Measurements from ENCODE around the gene CDH16. TPM values are rescaled to one million over a fixed set of nuclear protein-coding genes. Genes with fewer than 3 reads are reported as not detected.

The CDH16 gene
- total and polyA plus RNA-seq, 2 of the 13 experiments (the other 11 are each of a cell fraction or from before 2014, with no cell fraction given): 2.7 to 3.9 TPM

DNA sequence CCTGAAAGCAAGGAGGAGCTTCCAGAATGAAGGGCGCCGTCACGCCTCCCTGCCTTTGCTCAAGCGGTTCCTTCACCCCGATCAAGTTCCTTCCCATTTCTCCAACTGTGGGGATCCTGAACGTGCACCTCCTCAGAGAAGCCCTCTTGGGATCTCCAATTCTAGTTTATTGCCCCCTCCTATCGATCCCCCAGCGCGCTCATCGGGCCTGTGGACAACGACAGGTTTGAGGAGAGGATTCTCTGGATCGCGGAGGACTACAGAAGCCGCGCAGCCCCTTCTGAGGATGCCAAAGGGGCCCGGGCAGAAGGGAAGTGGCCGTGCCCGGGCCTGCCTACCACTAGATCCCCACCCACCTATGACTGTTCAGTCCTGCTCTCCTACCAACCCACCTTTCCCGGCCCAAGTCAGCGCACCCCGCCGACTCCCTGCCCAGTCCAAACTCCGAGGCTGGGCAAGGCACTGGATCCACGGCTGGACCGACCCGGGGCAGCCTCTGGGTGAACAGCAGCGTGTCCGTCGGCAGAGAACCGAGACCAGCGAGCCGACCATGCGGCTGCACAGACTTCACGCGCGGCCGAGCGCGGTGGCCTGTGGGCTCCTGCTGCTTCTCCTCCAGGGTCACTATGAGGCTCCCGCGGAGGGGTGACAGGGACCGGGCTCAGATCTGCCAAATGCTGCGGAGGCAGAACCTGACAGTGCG, 29.6 kb upstream of the CDH16 start (continued):
- TF ChIP-seq, protein P1, sequence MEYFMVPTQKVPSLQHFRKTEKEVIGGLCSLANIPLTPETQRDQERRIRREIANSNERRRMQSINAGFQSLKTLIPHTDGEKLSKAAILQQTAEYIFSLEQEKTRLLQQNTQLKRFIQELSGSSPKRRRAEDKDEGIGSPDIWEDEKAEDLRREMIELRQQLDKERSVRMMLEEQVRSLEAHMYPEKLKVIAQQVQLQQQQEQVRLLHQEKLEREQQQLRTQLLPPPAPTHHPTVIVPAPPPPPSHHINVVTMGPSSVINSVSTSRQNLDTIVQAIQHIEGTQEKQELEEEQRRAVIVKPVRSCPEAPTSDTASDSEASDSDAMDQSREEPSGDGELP (IDR thresholded peaks at IDR 0.05; ENCODE audit: borderline replicate concordance, low read depth): no peak
- no peak for TF ChIP-seq SRY (CRISPR knock-in tag; IDR thresholded peaks at IDR 0.05)
- no peak for TF ChIP-seq MAZ (IDR thresholded peaks at IDR 0.05; ENCODE audit: borderline replicate concordance, low read depth, low read length)
- 0 out of 2 replicates have a peak, but pooled peaks have one; percentile 28 for TF ChIP-seq MAZ (CRISPR knock-in tag; IDR thresholded peaks at IDR 0.05; ENCODE audit: low read depth)
- TF ChIP-seq FOXP1 (IDR thresholded peaks at IDR 0.05): no peak
- TF ChIP-seq FOXP1 (CRISPR knock-in tag; IDR thresholded peaks at IDR 0.05): no peak
- TF ChIP-seq ZNF33A (CRISPR knock-in tag; IDR thresholded peaks at IDR 0.05; ENCODE audit: borderline replicate concordance): no peak
- no peak for TF ChIP-seq ZNF484 (CRISPR knock-in tag; IDR thresholded peaks at IDR 0.05; ENCODE audit: borderline replicate concordance, low read depth)

DNA sequence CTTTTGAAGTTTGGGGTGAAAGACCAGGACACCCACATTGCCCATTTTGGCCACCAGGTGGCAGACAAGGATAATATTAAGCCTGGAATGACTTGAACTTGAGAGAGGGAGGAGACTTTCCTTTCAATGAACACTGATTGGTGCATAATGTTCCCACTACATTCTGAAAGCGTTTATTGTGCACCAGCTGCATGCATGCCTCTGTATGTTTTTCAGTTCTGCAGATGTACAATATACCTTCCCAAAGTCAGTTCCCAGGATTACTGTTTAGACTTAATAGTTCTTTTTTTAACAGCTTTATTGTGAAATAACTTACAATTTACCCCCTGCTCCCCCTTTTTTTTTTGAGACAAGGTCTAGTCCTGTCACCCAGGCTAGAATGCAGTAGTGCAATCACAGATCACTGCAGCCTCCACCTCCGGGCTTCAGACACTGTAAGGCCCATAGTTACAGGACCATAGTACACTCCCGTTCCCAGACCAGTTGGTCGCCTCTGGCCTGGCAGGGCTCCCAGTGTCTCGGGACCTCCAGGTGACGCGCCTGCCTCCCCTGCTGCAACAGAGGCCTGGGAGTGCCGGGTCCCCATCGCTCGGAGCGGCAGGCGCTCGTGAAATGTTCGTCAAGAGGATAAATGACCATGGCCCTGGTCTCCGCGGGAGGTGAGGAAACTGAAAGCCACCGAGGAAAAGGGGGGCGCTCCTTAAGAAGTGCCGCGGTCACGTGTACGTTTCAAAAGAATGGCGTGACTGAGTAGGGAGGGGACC, 28.8 kb upstream of the CDH16 start:
- WGBS (ENCODE audit: low lambda C conversion rate): 16% methylated on average over 22 of the region's 23 CpGs
- peak overlapping the region; percentile 35 to 64 (median 37); a peak in 5 of 6 replicates for H3K4me3 ChIP-seq (replicated peaks in 1 of 3; ENCODE audit: insufficient read depth in 1 of 3, low read depth in 2 of 3, low read length in 3 of 3)
- H2AFZ ChIP-seq (ENCODE audit: low read length): no peak overlapping the region
- H3K27ac ChIP-seq (ENCODE audit: extremely low read length, insufficient read depth, low read length): no peak overlapping the region
- peaks cover 34% of the 10 kb centered on the region for H3K4me1 ChIP-seq (ENCODE audit: insufficient read depth, low read length)
- H3K27me3 ChIP-seq (ENCODE audit: control insufficient read depth in 1 of 2, insufficient read depth in 2 of 2, low read length in 2 of 2): peaks cover 4 to 24% of the 10 kb centered on the region in 2 experiments; a peak in 4 of 5 replicates
- 0 out of 2 replicates have a peak, but pooled peaks cover 5% of the 10 kb centered on the region for H3K9me3 ChIP-seq (ENCODE audit: low read length)
- H3K4me2 ChIP-seq (ENCODE audit: low read depth, low read length): peak overlapping the region; percentile 75
- no TSS peak for BruUV-seq (replicated peaks)
- H4K20me1 ChIP-seq (ENCODE audit: insufficient read depth, low read length): no peaks in the 10 kb centered on the region; the same call in 1 of the 2 replicates
- in situ Hi-C loops (cut with HindIII; ENCODE audit: extremely low pct_ligation_motif_present, low pct_unique_long_range_greater_than_20kb) (no loop called here), intact Hi-C loops (cut with micrococcal nuclease; ENCODE audit: unreplicated experiment) (loop anchor here (1.0 kb wide), 2 partner anchors 10 to 52 kb away; no protein-coding TSS in a partner anchor)
- H3K36me3 ChIP-seq (replicated peaks in 1 of 2; ENCODE audit: control insufficient read depth in 1 of 2, insufficient read depth in 2 of 2, low read length in 2 of 2): peaks cover 0 to 15% of the 10 kb centered on the region in 2 experiments; a peak in 3 of 5 replicates
- peak; percentile 78 for ATAC-seq
- peak; percentile 96 for FAIRE-seq
- ChIA-PET POLR2A (no interaction called here), CTCF (ENCODE audit: low intra/inter-chr PET ratio, low total read pairs) (interaction anchor here (0.9 to 2.1 kb wide), 4 partner anchors 12 to 238 kb away, joined by 3 to 17 read pairs (median 4); no protein-coding TSS in a partner anchor)
- no peaks in the 10 kb centered on the region for H3K79me2 ChIP-seq (ENCODE audit: insufficient read depth, low read length)
- peak; percentile 89 for DNase-seq (ENCODE audit: low spot score)
- no peak overlapping the region for H3K9ac ChIP-seq (ENCODE audit: insufficient read depth, low read depth, low read length)
- TF ChIP-seq ZFY (CRISPR knock-in tag; IDR thresholded peaks at IDR 0.05) (peak; percentile 31; the same call in 1 of the 2 replicates), ZNF30 (CRISPR knock-in tag; IDR thresholded peaks at IDR 0.05) (no peak), CENPX (CRISPR knock-in tag; IDR thresholded peaks at IDR 0.05) (no peak), CEBPG (CRISPR knock-in tag; IDR thresholded peaks at IDR 0.05) (0 out of 2 replicates have a peak, but pooled peaks have one; percentile 31), FOSL2 (CRISPR knock-in tag; IDR thresholded peaks at IDR 0.05) (0 out of 2 replicates have a peak, but pooled peaks have one; percentile 21)
- TF ChIP-seq, protein P2, sequence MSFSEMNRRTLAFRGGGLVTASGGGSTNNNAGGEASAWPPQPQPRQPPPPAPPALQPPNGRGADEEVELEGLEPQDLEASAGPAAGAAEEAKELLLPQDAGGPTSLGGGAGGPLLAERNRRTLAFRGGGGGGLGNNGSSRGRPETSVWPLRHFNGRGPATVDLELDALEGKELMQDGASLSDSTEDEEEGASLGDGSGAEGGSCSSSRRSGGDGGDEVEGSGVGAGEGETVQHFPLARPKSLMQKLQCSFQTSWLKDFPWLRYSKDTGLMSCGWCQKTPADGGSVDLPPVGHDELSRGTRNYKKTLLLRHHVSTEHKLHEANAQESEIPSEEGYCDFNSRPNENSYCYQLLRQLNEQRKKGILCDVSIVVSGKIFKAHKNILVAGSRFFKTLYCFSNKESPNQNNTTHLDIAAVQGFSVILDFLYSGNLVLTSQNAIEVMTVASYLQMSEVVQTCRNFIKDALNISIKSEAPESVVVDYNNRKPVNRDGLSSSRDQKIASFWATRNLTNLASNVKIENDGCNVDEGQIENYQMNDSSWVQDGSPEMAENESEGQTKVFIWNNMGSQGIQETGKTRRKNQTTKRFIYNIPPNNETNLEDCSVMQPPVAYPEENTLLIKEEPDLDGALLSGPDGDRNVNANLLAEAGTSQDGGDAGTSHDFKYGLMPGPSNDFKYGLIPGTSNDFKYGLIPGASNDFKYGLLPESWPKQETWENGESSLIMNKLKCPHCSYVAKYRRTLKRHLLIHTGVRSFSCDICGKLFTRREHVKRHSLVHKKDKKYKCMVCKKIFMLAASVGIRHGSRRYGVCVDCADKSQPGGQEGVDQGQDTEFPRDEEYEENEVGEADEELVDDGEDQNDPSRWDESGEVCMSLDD (CRISPR knock-in tag; IDR thresholded peaks at IDR 0.05; ENCODE audit: borderline replicate concordance): peak; percentile 91

Data from HepG2 (cell line).